Measurements from ENCODE around the gene CDH13. TPM values are rescaled to one million over a fixed set of nuclear protein-coding genes. Genes with fewer than 3 reads are reported as not detected.

The CDH13 gene
- total RNA-seq, 2 donors from 2014 or later = 2.9 TPM; not detected in 1

DNA sequence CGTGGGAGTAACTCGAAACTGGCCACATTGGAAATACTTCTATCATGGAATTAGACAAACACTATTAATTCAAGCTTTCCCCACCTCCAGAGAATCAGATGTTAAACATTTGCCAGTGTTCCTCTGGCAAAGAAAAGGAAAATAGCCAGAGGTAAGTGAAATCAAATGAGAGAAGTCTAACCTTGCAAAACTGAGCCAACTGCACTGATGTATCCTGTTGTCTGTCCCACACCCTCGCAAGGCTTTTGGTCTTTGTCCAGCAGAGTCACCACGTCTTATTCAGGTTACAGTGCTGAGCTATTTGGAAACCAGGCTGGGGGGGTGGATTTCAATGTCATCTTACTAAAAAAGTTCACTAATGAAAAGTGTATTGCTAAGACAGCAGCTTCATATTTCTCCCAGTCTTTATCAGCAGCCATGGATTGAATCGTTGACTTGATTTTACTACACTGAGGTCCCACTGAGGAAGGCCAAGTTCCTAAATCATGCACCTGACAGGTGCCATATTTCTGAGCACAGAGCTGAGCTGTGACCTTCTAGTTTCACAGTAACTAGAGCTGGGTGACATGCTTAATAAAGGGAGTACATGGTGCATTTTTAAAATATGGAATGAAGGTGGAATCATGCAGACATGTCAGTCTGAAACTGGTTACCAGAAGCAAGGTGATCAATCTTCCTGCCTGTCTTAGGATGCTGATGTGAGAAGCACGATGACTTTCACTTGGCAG lies 1095.9 kb downstream of the CDH13 start:
- no peak overlapping the region for H3K4me3 ChIP-seq
- no peak for DNase-seq
- no peaks in the 10 kb centered on the region for H3K9me3 ChIP-seq
- intact Hi-C loops (cut with DNase I) = no loop called here
- WGBS, 2 donors = 20 to 21% methylated on average over 6 of the region's 6 CpGs
- no peaks in the 10 kb centered on the region for H3K36me3 ChIP-seq (replicated peaks in 1 of 2; ENCODE audit: insufficient read depth in 1 of 2, low read depth in 2 of 2)
- no peaks in the 10 kb centered on the region for H3K4me1 ChIP-seq
- TF ChIP-seq CTCF (IDR thresholded peaks at IDR 0.05) = no peak
- TF ChIP-seq POLR2A (IDR thresholded peaks at IDR 0.05) = no peak
- H3K27me3 ChIP-seq = no peaks in the 10 kb centered on the region
- ATAC-seq = no peak
- no peak overlapping the region for H3K27ac ChIP-seq

- ATAC-seq (no peak), DNase-seq (no peak)
- intact Hi-C loops (cut with DNase I) = no loop called here
- Histone ChIP-seq H3K4me3 (no peak overlapping the region), H3K4me1 (no peaks in the 10 kb centered on the region), H3K9me3 (no peaks in the 10 kb centered on the region), H3K27ac (no peak overlapping the region), H3K36me3 (replicated peaks in 1 of 2; ENCODE audit: insufficient read depth in 1 of 2, low read depth in 2 of 2) (no peaks in the 10 kb centered on the region), H3K27me3 (no peaks in the 10 kb centered on the region)
- TF ChIP-seq POLR2A (IDR thresholded peaks at IDR 0.05) (no peak), CTCF (IDR thresholded peaks at IDR 0.05) (no peak)
- WGBS, 2 donors = 51 to 54% methylated on average over 3 of the region's 3 CpGs
Observed at GRCh38 chr16:83723244-83723643, 1096.5 kb downstream of the CDH13 start.

- H3K36me3 ChIP-seq (replicated peaks in 1 of 2; ENCODE audit: insufficient read depth in 1 of 2, low read depth in 2 of 2) = no peaks in the 10 kb centered on the region
- no peak for DNase-seq
- no peak overlapping the region for H3K4me3 ChIP-seq
- intact Hi-C loops (cut with DNase I) = no loop called here
- WGBS, 2 donors = 69 to 77% methylated on average over 2 of the region's 2 CpGs
- H3K27ac ChIP-seq = no peak overlapping the region
- H3K27me3 ChIP-seq = no peaks in the 10 kb centered on the region
- no peak for ATAC-seq
- no peaks in the 10 kb centered on the region for H3K9me3 ChIP-seq
- H3K4me1 ChIP-seq = no peaks in the 10 kb centered on the region
- no peak for TF ChIP-seq CTCF (IDR thresholded peaks at IDR 0.05)
- no peak for TF ChIP-seq POLR2A (IDR thresholded peaks at IDR 0.05)
Observed at GRCh38 chr16:83723901-83724300, 1097.1 kb downstream of the CDH13 start.

GRCh38 chr16:83724585-83724984 lies 1097.8 kb downstream of the CDH13 start:
- DNase-seq = no peak
- H3K36me3 ChIP-seq (replicated peaks in 1 of 2; ENCODE audit: insufficient read depth in 1 of 2, low read depth in 2 of 2) = no peaks in the 10 kb centered on the region
- no peaks in the 10 kb centered on the region for H3K27me3 ChIP-seq
- H3K9me3 ChIP-seq = no peaks in the 10 kb centered on the region
- H3K4me1 ChIP-seq = no peaks in the 10 kb centered on the region
- WGBS, 2 donors = 51 to 53% methylated on average over 2 of the region's 2 CpGs
- no peak for ATAC-seq
- H3K27ac ChIP-seq = no peak overlapping the region
- TF ChIP-seq POLR2A (IDR thresholded peaks at IDR 0.05) (no peak), CTCF (IDR thresholded peaks at IDR 0.05) (no peak)
- H3K4me3 ChIP-seq = no peak overlapping the region
- intact Hi-C loops (cut with DNase I) = no loop called here

DNA sequence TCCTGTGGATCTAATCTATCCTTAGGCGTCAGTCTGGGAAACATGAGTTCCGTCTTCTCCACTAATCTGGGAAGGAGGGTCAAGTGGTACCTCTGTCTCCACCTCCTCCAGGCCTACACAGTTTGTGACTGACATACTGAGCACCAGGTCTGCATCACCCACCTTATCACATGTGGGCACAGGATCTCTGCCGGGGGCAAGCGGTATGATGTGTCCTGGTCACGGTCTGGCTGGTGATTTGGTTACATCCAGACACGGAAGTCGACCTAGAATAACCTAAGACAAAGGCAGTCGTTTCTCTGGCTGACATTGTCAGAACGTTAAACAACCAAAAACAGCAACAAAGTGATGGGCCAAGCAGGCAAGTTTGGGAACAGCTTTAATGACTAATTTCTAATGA lies 1098.5 kb downstream of the CDH13 start:
- Histone ChIP-seq H3K4me1 (no peaks in the 10 kb centered on the region), H3K4me3 (no peak overlapping the region), H3K27ac (no peak overlapping the region), H3K27me3 (no peaks in the 10 kb centered on the region), H3K9me3 (no peaks in the 10 kb centered on the region), H3K36me3 (replicated peaks in 1 of 2; ENCODE audit: insufficient read depth in 1 of 2, low read depth in 2 of 2) (no peaks in the 10 kb centered on the region)
- 70 to 72% methylated on average over 9 of the region's 9 CpGs for WGBS, 2 donors
- no peak for TF ChIP-seq POLR2A (IDR thresholded peaks at IDR 0.05)
- DNase-seq (no peak), ATAC-seq (no peak)
- intact Hi-C loops (cut with DNase I) = no loop called here

Measured in body of pancreas (tissue), 4 donors.